Hypothalamus (tissue), 51 donors: ENCODE measurements around the gene GNGT2.
A peak's percentile ranks its signal among the peaks of the same experiment; 100 is the strongest.

Source experiments
- DNase-seq, 51 donors: peaks; one replicate each; lab custom pipeline; 2025; lab: John Stamatoyannopoulos, UW

Gene GNGT2

GRCh38 chr17:49229805-49230600 is 19.6 kb upstream of the GNGT2 start:
- peak in 1 of 51 donors; percentile 29 for DNase-seq

- DNase-seq = no peak
Observed at GRCh38 chr17:49229076-49229804, 18.9 kb upstream of the GNGT2 start.

- peak in 35 of 51 donors; percentile 3 to 73 (median 44) for DNase-seq
Observed at GRCh38 chr17:49227436-49228261, 17.3 kb upstream of the GNGT2 start.

GRCh38 chr17:49226771-49227435 is 16.5 kb upstream of the GNGT2 start:
- DNase-seq = no peak

- no peak for DNase-seq
Observed at GRCh38 chr17:49225554-49226236, 15.3 kb upstream of the GNGT2 start.

- no peak for DNase-seq
Observed at GRCh38 chr17:49224997-49225337, 14.6 kb upstream of the GNGT2 start.

- peak in 1 of 51 donors; percentile 7 for DNase-seq
Observed at GRCh38 chr17:49224198-49224996, 14.0 kb upstream of the GNGT2 start.

- DNase-seq = peak in 22 of 51 donors; percentile 5 to 69 (median 32)
Observed at GRCh38 chr17:49223517-49224197, 13.3 kb upstream of the GNGT2 start.

- DNase-seq = no peak
Observed at GRCh38 chr17:49223168-49223516, 12.8 kb upstream of the GNGT2 start.

GRCh38 chr17:49219987-49220386 is 9.6 kb upstream of the GNGT2 start:
- no peak for DNase-seq

- DNase-seq = peak in 11 of 51 donors; percentile 2 to 30 (median 11)
Observed at GRCh38 chr17:49218941-49219913, 8.9 kb upstream of the GNGT2 start.

GRCh38 chr17:49217651-49218413 is 7.5 kb upstream of the GNGT2 start:
- DNase-seq = peak in 21 of 51 donors; percentile 11 to 48 (median 23)

- DNase-seq = peak in 12 of 51 donors; percentile 6 to 37 (median 16)
Observed at GRCh38 chr17:49216953-49217650, 6.7 kb upstream of the GNGT2 start.

- DNase-seq = no peak
Observed at GRCh38 chr17:49216482-49216881, 6.1 kb upstream of the GNGT2 start.

GRCh38 chr17:49214676-49215360 is 4.4 kb upstream of the GNGT2 start:
- DNase-seq = peak in 5 of 51 donors; percentile 5 to 30 (median 8)
